ENCODE data around the gene IL4R. TPM values are rescaled to one million over a fixed set of nuclear protein-coding genes. Genes with fewer than 3 reads are reported as not detected.

IL4R gene
- total and polyA plus RNA-seq, 4 donors, result 15.5 to 61.9 (median 29.9) TPM

DNA sequence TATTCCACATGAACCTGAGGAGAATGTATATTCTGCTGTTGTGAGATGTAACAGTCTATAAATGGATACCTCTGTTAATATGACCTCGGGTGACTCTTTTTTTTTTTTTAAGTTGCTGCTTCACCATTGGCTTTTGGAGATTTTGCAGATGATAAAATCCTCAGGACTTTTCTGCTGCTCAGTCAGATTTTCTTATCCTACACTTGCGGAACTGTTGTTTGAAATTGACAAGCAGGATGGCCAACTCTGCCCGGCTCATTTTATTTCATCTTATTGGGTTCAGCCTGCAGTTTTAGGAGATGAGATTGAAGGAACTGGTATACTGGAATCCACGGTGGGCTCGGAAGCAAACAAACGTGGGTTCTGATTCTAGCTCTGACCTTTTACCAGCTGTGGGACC lies 19.3 kb downstream of the IL4R start:
- H3K9me3 ChIP-seq (ENCODE audit: control insufficient read depth in 4 of 4, low read length in 3 of 4), result no peaks in the 10 kb centered on the region
- DNase-seq (ENCODE audit: low spot score), result no peak
- no peak overlapping the region for H3K4me3 ChIP-seq (ENCODE audit: low read depth in 1 of 3, low read length in 3 of 3)
- H3K36me3 ChIP-seq (ENCODE audit: control insufficient read depth in 4 of 4, insufficient read depth in 3 of 4, low read depth in 1 of 4, low read length in 3 of 4), result peaks cover 6 to 56% (median 25%) of the 10 kb centered on the region in 4 donors
- peak overlapping the region in 1 of 2 donors; percentile 37 for H3K27ac ChIP-seq (ENCODE audit: low read depth in 1 of 2, low read length in 2 of 2)
- no peaks in the 10 kb centered on the region for H3K27me3 ChIP-seq (ENCODE audit: control insufficient read depth in 4 of 4, insufficient read depth in 4 of 4, low read length in 3 of 4)
- H3K4me1 ChIP-seq (ENCODE audit: control insufficient read depth in 4 of 4, insufficient read depth in 4 of 4, low read length in 3 of 4), result peaks cover 5 to 21% (median 13%) of the 10 kb centered on the region in 4 donors
- TF ChIP-seq, protein P1, sequence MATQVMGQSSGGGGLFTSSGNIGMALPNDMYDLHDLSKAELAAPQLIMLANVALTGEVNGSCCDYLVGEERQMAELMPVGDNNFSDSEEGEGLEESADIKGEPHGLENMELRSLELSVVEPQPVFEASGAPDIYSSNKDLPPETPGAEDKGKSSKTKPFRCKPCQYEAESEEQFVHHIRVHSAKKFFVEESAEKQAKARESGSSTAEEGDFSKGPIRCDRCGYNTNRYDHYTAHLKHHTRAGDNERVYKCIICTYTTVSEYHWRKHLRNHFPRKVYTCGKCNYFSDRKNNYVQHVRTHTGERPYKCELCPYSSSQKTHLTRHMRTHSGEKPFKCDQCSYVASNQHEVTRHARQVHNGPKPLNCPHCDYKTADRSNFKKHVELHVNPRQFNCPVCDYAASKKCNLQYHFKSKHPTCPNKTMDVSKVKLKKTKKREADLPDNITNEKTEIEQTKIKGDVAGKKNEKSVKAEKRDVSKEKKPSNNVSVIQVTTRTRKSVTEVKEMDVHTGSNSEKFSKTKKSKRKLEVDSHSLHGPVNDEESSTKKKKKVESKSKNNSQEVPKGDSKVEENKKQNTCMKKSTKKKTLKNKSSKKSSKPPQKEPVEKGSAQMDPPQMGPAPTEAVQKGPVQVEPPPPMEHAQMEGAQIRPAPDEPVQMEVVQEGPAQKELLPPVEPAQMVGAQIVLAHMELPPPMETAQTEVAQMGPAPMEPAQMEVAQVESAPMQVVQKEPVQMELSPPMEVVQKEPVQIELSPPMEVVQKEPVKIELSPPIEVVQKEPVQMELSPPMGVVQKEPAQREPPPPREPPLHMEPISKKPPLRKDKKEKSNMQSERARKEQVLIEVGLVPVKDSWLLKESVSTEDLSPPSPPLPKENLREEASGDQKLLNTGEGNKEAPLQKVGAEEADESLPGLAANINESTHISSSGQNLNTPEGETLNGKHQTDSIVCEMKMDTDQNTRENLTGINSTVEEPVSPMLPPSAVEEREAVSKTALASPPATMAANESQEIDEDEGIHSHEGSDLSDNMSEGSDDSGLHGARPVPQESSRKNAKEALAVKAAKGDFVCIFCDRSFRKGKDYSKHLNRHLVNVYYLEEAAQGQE (IDR thresholded peaks at IDR 0.05), result no peak
- TF ChIP-seq FOXA2 (IDR thresholded peaks at IDR 0.05) (no peak), FOXA1 (IDR thresholded peaks at IDR 0.05) (no peak), JUND (IDR thresholded peaks at IDR 0.05) (no peak)
- 85% methylated on average over 6 of the region's 6 CpGs for WGBS
- H3K9ac ChIP-seq (ENCODE audit: low read depth in 1 of 2, low read length in 2 of 2), result peak overlapping the region in 1 of 2 donors; percentile 59

DNA sequence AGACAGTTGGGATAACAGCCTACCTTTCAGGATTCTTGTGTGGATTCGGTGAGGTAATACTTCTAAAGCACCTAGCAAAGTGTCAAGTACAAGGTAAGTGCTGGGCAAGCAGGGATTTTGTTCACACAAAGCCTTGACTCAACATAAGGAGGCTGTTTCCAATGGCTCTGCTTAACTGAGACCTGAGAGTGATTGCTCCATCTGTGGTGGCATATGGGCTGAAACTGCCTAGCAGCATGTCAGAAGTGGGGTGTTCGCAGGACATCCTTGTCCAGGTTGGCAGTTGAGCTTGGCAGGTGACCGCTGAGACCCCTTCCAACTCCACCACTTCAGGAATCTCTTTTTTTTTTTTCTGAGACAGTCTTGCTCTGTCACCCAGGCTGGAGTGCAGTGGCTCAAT lies 19.8 kb downstream of the IL4R start:
- Histone ChIP-seq H3K27ac (ENCODE audit: low read depth in 1 of 2, low read length in 2 of 2) (no peak overlapping the region), H3K36me3 (ENCODE audit: control insufficient read depth in 4 of 4, insufficient read depth in 3 of 4, low read depth in 1 of 4, low read length in 3 of 4) (peaks cover 6 to 59% (median 26%) of the 10 kb centered on the region in 4 donors), H3K27me3 (ENCODE audit: control insufficient read depth in 4 of 4, insufficient read depth in 4 of 4, low read length in 3 of 4) (no peaks in the 10 kb centered on the region), H3K9ac (ENCODE audit: low read depth in 1 of 2, low read length in 2 of 2) (no peak overlapping the region), H3K4me1 (ENCODE audit: control insufficient read depth in 4 of 4, insufficient read depth in 4 of 4, low read length in 3 of 4) (peaks cover 5 to 21% (median 13%) of the 10 kb centered on the region in 4 donors), H3K9me3 (ENCODE audit: control insufficient read depth in 4 of 4, low read length in 3 of 4) (no peaks in the 10 kb centered on the region), H3K4me3 (ENCODE audit: low read depth in 1 of 3, low read length in 3 of 3) (no peak overlapping the region)
- 95% methylated on average over 3 of the region's 3 CpGs for WGBS
- no peak for DNase-seq (ENCODE audit: low spot score)
- TF ChIP-seq FOXA2 (IDR thresholded peaks at IDR 0.05), result no peak
- no peak for TF ChIP-seq RAD21 (IDR thresholded peaks at IDR 0.05)
- TF ChIP-seq, protein P2, sequence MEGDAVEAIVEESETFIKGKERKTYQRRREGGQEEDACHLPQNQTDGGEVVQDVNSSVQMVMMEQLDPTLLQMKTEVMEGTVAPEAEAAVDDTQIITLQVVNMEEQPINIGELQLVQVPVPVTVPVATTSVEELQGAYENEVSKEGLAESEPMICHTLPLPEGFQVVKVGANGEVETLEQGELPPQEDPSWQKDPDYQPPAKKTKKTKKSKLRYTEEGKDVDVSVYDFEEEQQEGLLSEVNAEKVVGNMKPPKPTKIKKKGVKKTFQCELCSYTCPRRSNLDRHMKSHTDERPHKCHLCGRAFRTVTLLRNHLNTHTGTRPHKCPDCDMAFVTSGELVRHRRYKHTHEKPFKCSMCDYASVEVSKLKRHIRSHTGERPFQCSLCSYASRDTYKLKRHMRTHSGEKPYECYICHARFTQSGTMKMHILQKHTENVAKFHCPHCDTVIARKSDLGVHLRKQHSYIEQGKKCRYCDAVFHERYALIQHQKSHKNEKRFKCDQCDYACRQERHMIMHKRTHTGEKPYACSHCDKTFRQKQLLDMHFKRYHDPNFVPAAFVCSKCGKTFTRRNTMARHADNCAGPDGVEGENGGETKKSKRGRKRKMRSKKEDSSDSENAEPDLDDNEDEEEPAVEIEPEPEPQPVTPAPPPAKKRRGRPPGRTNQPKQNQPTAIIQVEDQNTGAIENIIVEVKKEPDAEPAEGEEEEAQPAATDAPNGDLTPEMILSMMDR (IDR thresholded peaks at IDR 0.05; ENCODE audit: low read depth, low read length, missing input control), result no peak
- no peak for TF ChIP-seq FOXA1 (IDR thresholded peaks at IDR 0.05)
- no peak for TF ChIP-seq GABPA (IDR thresholded peaks at IDR 0.05 in 1 of 2, conservative IDR thresholded peaks at IDR 0.05 in 1 of 2)
- no peak for TF ChIP-seq RXRA (IDR thresholded peaks at IDR 0.05)
- no peak for TF ChIP-seq EGR1 (IDR thresholded peaks at IDR 0.05; ENCODE audit: low read depth in 2 of 2)
- TF ChIP-seq NR2F2 (IDR thresholded peaks at IDR 0.05), result no peak
- no peak for TF ChIP-seq YY1 (IDR thresholded peaks at IDR 0.05)

DNA sequence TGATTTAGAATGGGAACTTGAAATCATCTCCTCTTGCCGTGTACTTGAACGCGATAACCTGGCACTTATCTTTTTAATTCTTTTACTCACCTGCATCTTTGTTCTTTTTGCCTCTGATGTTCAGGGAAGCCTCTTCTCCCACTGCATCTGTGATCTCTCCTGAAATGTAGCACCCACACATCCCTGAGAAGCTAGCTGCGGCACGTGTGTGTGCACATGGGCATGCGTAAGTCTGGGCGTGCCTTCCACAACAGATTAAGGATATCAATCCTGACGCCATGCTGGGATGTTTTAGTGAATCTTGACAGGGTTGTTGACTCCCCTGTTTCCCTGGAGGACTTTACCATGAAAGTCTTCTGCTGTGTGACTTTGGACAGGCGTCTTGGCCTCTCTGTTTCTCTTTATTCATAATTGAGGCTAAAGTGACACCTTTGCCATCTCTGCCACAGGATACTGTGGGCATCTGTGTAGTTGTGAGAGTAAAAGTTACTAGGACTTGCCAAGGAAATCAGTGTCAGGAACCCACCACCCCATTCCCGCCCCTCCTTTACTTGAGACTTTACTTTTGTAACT lies 20.5 kb downstream of the IL4R start:
- H3K4me3 ChIP-seq (ENCODE audit: low read depth in 1 of 3, low read length in 3 of 3), result no peak overlapping the region
- H3K9ac ChIP-seq (ENCODE audit: low read depth in 1 of 2, low read length in 2 of 2), result no peak overlapping the region
- no peaks in the 10 kb centered on the region for H3K27me3 ChIP-seq (ENCODE audit: control insufficient read depth in 4 of 4, insufficient read depth in 4 of 4, low read length in 3 of 4)
- no peak for DNase-seq (ENCODE audit: low spot score)
- H3K9me3 ChIP-seq (ENCODE audit: control insufficient read depth in 4 of 4, low read length in 3 of 4), result no peaks in the 10 kb centered on the region
- peaks cover 5 to 21% (median 13%) of the 10 kb centered on the region in 4 donors for H3K4me1 ChIP-seq (ENCODE audit: control insufficient read depth in 4 of 4, insufficient read depth in 4 of 4, low read length in 3 of 4)
- H3K36me3 ChIP-seq (ENCODE audit: control insufficient read depth in 4 of 4, insufficient read depth in 3 of 4, low read depth in 1 of 4, low read length in 3 of 4), result peaks cover 6 to 65% (median 29%) of the 10 kb centered on the region in 4 donors
- 96% methylated on average over 10 of the region's 10 CpGs for WGBS
- H3K27ac ChIP-seq (ENCODE audit: low read depth in 1 of 2, low read length in 2 of 2), result no peak overlapping the region
- TF ChIP-seq JUND (IDR thresholded peaks at IDR 0.05) (no peak), GABPA (IDR thresholded peaks at IDR 0.05 in 1 of 2, conservative IDR thresholded peaks at IDR 0.05 in 1 of 2) (no peak), RAD21 (IDR thresholded peaks at IDR 0.05) (no peak), YY1 (IDR thresholded peaks at IDR 0.05) (no peak), HNF4A (conservative IDR thresholded peaks at IDR 0.05) (no peak), FOXA2 (IDR thresholded peaks at IDR 0.05) (no peak), TAF1 (conservative IDR thresholded peaks at IDR 0.05) (no peak), SP1 (IDR thresholded peaks at IDR 0.05) (no peak), NR2F2 (IDR thresholded peaks at IDR 0.05) (no peak), FOXA1 (IDR thresholded peaks at IDR 0.05) (no peak), RXRA (IDR thresholded peaks at IDR 0.05) (no peak)
- TF ChIP-seq, protein P3, sequence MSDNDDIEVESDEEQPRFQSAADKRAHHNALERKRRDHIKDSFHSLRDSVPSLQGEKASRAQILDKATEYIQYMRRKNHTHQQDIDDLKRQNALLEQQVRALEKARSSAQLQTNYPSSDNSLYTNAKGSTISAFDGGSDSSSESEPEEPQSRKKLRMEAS (IDR thresholded peaks at IDR 0.05), result no peak
- TF ChIP-seq, protein P2 (IDR thresholded peaks at IDR 0.05; ENCODE audit: low read depth, low read length, missing input control), result no peak
- TF ChIP-seq, protein P4, sequence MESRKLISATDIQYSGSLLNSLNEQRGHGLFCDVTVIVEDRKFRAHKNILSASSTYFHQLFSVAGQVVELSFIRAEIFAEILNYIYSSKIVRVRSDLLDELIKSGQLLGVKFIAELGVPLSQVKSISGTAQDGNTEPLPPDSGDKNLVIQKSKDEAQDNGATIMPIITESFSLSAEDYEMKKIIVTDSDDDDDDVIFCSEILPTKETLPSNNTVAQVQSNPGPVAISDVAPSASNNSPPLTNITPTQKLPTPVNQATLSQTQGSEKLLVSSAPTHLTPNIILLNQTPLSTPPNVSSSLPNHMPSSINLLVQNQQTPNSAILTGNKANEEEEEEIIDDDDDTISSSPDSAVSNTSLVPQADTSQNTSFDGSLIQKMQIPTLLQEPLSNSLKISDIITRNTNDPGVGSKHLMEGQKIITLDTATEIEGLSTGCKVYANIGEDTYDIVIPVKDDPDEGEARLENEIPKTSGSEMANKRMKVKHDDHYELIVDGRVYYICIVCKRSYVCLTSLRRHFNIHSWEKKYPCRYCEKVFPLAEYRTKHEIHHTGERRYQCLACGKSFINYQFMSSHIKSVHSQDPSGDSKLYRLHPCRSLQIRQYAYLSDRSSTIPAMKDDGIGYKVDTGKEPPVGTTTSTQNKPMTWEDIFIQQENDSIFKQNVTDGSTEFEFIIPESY (IDR thresholded peaks at IDR 0.05), result no peak
